GM12872 (cell line): Measurements from ENCODE around the gene RALB.

Experiments used
- TF ChIP-seq, protein P1 (sequence below): IDR thresholded peaks from 3 replicates; pipeline ENCODE4 v1.5.1; 2011; ENCODE audit warnings: low read depth, mild to moderate bottlenecking, low read length, moderate library complexity; ENCODE audit not compliant: insufficient read depth

RALB gene

GRCh38 chr2:120288016-120288373, 35.3 kb downstream of the RALB start:
- TF ChIP-seq, protein P1, sequence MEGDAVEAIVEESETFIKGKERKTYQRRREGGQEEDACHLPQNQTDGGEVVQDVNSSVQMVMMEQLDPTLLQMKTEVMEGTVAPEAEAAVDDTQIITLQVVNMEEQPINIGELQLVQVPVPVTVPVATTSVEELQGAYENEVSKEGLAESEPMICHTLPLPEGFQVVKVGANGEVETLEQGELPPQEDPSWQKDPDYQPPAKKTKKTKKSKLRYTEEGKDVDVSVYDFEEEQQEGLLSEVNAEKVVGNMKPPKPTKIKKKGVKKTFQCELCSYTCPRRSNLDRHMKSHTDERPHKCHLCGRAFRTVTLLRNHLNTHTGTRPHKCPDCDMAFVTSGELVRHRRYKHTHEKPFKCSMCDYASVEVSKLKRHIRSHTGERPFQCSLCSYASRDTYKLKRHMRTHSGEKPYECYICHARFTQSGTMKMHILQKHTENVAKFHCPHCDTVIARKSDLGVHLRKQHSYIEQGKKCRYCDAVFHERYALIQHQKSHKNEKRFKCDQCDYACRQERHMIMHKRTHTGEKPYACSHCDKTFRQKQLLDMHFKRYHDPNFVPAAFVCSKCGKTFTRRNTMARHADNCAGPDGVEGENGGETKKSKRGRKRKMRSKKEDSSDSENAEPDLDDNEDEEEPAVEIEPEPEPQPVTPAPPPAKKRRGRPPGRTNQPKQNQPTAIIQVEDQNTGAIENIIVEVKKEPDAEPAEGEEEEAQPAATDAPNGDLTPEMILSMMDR, result no peak

- TF ChIP-seq, protein P1, result peak; percentile 33; the same call in 1 of the 3 replicates
Observed at GRCh38 chr2:120289221-120289906, 36.7 kb downstream of the RALB start.

- TF ChIP-seq, protein P1, result no peak
Observed at GRCh38 chr2:120290737-120291136, 38.1 kb downstream of the RALB start.

- TF ChIP-seq, protein P1, result no peak
Observed at GRCh38 chr2:120291401-120292311, 39.0 kb downstream of the RALB start.

GRCh38 chr2:120293096-120294007, 40.7 kb downstream of the RALB start:
- TF ChIP-seq, protein P1, result no peak

DNA sequence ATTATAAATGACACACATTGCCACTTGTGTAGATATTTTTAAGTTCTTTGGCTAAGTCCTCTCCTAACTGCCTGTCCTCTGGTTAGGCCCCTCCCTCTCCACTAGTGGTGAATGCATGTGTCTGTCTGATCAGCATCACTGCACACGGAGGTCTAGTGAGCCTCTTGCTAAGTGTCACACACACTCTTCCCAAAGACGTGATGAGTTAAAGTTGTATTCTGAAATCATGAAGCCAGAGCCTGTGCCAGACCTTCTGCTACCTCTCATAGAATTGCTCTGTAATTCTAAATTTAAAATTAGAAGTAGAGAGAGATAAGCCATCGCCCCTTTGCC, 41.3 kb downstream of the RALB start:
- TF ChIP-seq, protein P1, result peak; percentile 5; the same call in 1 of the 3 replicates
